ENCODE results near the gene REG1B. TPM values are rescaled to one million over a fixed set of nuclear protein-coding genes. Genes with fewer than 3 reads are reported as not detected.

REG1B gene
- total and polyA plus RNA-seq, 2 donors (not counting 3 experiments of a cell fraction or from before 2014, with no cell fraction given) = not detected

- dilution Hi-C loops (cut with MboI; ENCODE audit: extremely low pct_ligation_motif_present, low sequenced_read_pairs) = no loop called here
- no peak for FAIRE-seq
These were observed 46.8 kb downstream of the REG1B start for GRCh38 chr2:79041032-79041448.

More at GRCh38 chr2:79041032-79041448, 46.8 kb downstream of the REG1B start:
- Histone ChIP-seq H3K9ac (replicated peaks; ENCODE audit: extremely low read depth, insufficient read depth, low read length) (no peak overlapping the region), H4K20me1 (replicated peaks; ENCODE audit: control insufficient read depth, extremely low read depth, insufficient read depth, low read length) (no peaks in the 10 kb centered on the region), H3K4me2 (ENCODE audit: insufficient read depth, low read length) (no peak overlapping the region), H3K27ac (ENCODE audit: insufficient read depth, low read depth, low read length) (no peak overlapping the region), H2AFZ (ENCODE audit: low read depth, low read length) (no peak overlapping the region), H3K4me1 (ENCODE audit: control insufficient read depth, extremely low read depth, insufficient read depth, low read length) (no peaks in the 10 kb centered on the region), H3K9me1 (replicated peaks; ENCODE audit: control insufficient read depth, extremely low read depth, insufficient read depth, low read length) (no peaks in the 10 kb centered on the region), H3K79me2 (ENCODE audit: control insufficient read depth, insufficient read depth, low read length) (no peaks in the 10 kb centered on the region), H3K27me3 (ENCODE audit: control insufficient read depth in 2 of 2, insufficient read depth in 2 of 2, low read length in 2 of 2) (no peaks in the 10 kb centered on the region), H3K9me3 (replicated peaks; ENCODE audit: control insufficient read depth, insufficient read depth, low read length) (peaks cover 3% of the 10 kb centered on the region), H3K4me3 (replicated peaks in 1 of 3; ENCODE audit: insufficient read depth in 1 of 3, low read depth in 1 of 3, low read length in 3 of 3) (no peak overlapping the region), H3K36me3 (ENCODE audit: control insufficient read depth in 2 of 2, extremely low read depth in 1 of 2, insufficient read depth in 2 of 2, low read length in 2 of 2) (no peaks in the 10 kb centered on the region)
- no peak for DNase-seq (ENCODE audit: low read depth, low spot score)
- CTCF ChIA-PET = no interaction called here
- TF ChIP-seq POLR2A (IDR thresholded peaks at IDR 0.05; ENCODE audit: low read depth, low read length) (no peak), MYC (IDR thresholded peaks at IDR 0.05; ENCODE audit: low read depth, low read length) (no peak), GATA2 (IDR thresholded peaks at IDR 0.05; ENCODE audit: insufficient read depth, insufficient read length, low read depth, low read length) (no peak), POLR2AphosphoS5 (IDR thresholded peaks at IDR 0.05; ENCODE audit: insufficient read depth, low read depth, low read length) (no peak), JUN (IDR thresholded peaks at IDR 0.05; ENCODE audit: borderline replicate concordance, insufficient read depth, insufficient read length, low read depth) (no peak), FOS (IDR thresholded peaks at IDR 0.05; ENCODE audit: borderline replicate concordance, insufficient read depth, low read length) (no peak), EZH2 (IDR thresholded peaks at IDR 0.05; ENCODE audit: borderline replicate concordance, low read depth, low read length, severe bottlenecking) (no peak)
- TF ChIP-seq, protein P1, sequence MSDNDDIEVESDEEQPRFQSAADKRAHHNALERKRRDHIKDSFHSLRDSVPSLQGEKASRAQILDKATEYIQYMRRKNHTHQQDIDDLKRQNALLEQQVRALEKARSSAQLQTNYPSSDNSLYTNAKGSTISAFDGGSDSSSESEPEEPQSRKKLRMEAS (IDR thresholded peaks at IDR 0.05; ENCODE audit: insufficient read depth, insufficient read length) = no peak
- TF ChIP-seq, protein P2, sequence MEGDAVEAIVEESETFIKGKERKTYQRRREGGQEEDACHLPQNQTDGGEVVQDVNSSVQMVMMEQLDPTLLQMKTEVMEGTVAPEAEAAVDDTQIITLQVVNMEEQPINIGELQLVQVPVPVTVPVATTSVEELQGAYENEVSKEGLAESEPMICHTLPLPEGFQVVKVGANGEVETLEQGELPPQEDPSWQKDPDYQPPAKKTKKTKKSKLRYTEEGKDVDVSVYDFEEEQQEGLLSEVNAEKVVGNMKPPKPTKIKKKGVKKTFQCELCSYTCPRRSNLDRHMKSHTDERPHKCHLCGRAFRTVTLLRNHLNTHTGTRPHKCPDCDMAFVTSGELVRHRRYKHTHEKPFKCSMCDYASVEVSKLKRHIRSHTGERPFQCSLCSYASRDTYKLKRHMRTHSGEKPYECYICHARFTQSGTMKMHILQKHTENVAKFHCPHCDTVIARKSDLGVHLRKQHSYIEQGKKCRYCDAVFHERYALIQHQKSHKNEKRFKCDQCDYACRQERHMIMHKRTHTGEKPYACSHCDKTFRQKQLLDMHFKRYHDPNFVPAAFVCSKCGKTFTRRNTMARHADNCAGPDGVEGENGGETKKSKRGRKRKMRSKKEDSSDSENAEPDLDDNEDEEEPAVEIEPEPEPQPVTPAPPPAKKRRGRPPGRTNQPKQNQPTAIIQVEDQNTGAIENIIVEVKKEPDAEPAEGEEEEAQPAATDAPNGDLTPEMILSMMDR (IDR thresholded peaks at IDR 0.05; ENCODE audit: extremely low read depth in 1 of 2, insufficient read depth in 1 of 2, low read depth in 1 of 2, low read length in 2 of 2) = no peak
- BruUV-seq (replicated peaks) = no TSS peak
- intact Hi-C loops (cut with micrococcal nuclease) = no loop called here
- POLR2A ChIA-PET = no interaction called here
